Measurements from ENCODE around the gene STAB1.

STAB1 gene

DNA sequence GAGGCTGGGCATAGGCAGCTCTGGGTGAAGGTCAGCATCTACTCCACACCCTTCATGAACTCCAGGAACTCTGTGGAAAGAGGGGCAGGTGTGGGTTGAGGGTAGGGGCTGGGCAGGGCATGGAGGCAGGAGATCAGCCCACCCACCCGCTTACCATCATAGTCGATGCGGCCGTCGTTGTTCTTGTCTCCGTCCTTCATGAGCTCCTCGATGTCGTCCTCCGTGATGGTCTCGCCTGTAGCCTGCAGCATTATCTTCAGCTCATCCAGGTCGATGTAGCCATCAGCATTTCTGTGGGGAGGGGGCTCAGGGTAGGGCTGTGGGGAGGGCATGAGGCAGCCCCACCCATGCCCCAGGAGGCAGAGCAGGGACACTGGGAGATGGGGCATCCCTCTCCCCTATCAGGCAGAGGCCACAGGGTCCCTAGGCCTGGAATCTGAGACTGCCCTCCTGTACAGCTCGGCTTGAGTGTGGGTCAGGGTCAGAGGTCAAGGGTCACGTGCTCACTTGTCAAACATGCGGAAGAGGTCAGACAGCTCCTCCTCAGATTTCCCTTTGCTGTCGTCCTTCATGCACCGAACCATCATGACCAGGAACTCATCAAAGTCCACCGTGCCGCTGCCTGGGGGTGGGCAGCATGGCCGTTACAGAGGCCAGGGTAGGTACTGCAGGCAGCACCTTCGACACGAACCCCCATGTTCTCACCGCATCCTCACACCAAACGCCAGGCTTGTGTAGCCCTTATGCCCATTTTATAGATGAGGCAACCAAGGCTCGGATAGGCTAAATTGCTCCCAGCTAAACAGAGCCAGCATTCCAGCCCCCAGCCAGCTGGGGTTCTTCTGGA lies 43.7 kb upstream of the STAB1 start:
- H3K9me3 ChIP-seq (ENCODE audit: insufficient read depth, low read depth, low read length): no peaks in the 10 kb centered on the region
- no peaks in the 10 kb centered on the region for H3K9me2 ChIP-seq (replicated peaks; ENCODE audit: low read depth, low read length)
- no peak overlapping the region for H3K4me2 ChIP-seq (ENCODE audit: low read depth, low read length, poor library complexity, severe bottlenecking)
- H2AFZ ChIP-seq (ENCODE audit: low read length): no peak overlapping the region
- TF ChIP-seq EZH2phosphoT487 (IDR thresholded peaks at IDR 0.05; ENCODE audit: borderline replicate concordance) (no peak), CTCF (conservative IDR thresholded peaks at IDR 0.05; ENCODE audit: low read length) (no peak; the same call in 1 of the 2 replicates)
- no peaks in the 10 kb centered on the region for H3F3A ChIP-seq (ENCODE audit: low read depth)
- H3K27me3 ChIP-seq (ENCODE audit: insufficient read depth, low read length, poor library complexity, severe bottlenecking): peaks cover 6% of the 10 kb centered on the region
- H3K36me3 ChIP-seq (ENCODE audit: insufficient read depth, low read length): no peaks in the 10 kb centered on the region
- H3K79me2 ChIP-seq (ENCODE audit: insufficient read depth, low read length): peaks cover 16% of the 10 kb centered on the region
- H3K4me1 ChIP-seq (ENCODE audit: insufficient read depth, low read length, poor library complexity, severe bottlenecking): peaks cover 9% of the 10 kb centered on the region
- H3K4me3 ChIP-seq (ENCODE audit: low read length, poor library complexity, severe bottlenecking): no peak overlapping the region
- H4K20me1 ChIP-seq (ENCODE audit: insufficient read depth, low read length, poor library complexity, severe bottlenecking): no peaks in the 10 kb centered on the region
- no peak overlapping the region for H3K9ac ChIP-seq (ENCODE audit: low read depth, low read length, poor library complexity, severe bottlenecking)

GRCh38 chr3:52452126-52452525 lies 43.0 kb upstream of the STAB1 start:
- Histone ChIP-seq H3K79me2 (ENCODE audit: insufficient read depth, low read length) (peaks cover 23% of the 10 kb centered on the region), H4K20me1 (ENCODE audit: insufficient read depth, low read length, poor library complexity, severe bottlenecking) (peaks cover 1% of the 10 kb centered on the region), H3K4me3 (ENCODE audit: low read length, poor library complexity, severe bottlenecking) (no peak overlapping the region), H2AFZ (ENCODE audit: low read length) (no peak overlapping the region), H3K9me3 (ENCODE audit: insufficient read depth, low read depth, low read length) (no peaks in the 10 kb centered on the region), H3K9me2 (replicated peaks; ENCODE audit: low read depth, low read length) (no peaks in the 10 kb centered on the region), H3K36me3 (ENCODE audit: insufficient read depth, low read length) (no peaks in the 10 kb centered on the region), H3F3A (ENCODE audit: low read depth) (no peaks in the 10 kb centered on the region), H3K4me2 (ENCODE audit: low read depth, low read length, poor library complexity, severe bottlenecking) (no peak overlapping the region), H3K9ac (ENCODE audit: low read depth, low read length, poor library complexity, severe bottlenecking) (no peak overlapping the region), H3K4me1 (ENCODE audit: insufficient read depth, low read length, poor library complexity, severe bottlenecking) (peaks cover 15% of the 10 kb centered on the region), H3K27me3 (ENCODE audit: insufficient read depth, low read length, poor library complexity, severe bottlenecking) (peaks cover 6% of the 10 kb centered on the region)
- TF ChIP-seq EZH2phosphoT487 (IDR thresholded peaks at IDR 0.05; ENCODE audit: borderline replicate concordance): no peak

GRCh38 chr3:52452570-52453221 lies 42.4 kb upstream of the STAB1 start:
- H3K9ac ChIP-seq (ENCODE audit: low read depth, low read length, poor library complexity, severe bottlenecking): no peak overlapping the region
- no peaks in the 10 kb centered on the region; the same call in 1 of the 2 replicates for H3K36me3 ChIP-seq (ENCODE audit: insufficient read depth, low read length)
- peaks cover 28% of the 10 kb centered on the region for H3K79me2 ChIP-seq (ENCODE audit: insufficient read depth, low read length)
- peaks cover 21% of the 10 kb centered on the region for H3K4me1 ChIP-seq (ENCODE audit: insufficient read depth, low read length, poor library complexity, severe bottlenecking)
- H3K9me3 ChIP-seq (ENCODE audit: insufficient read depth, low read depth, low read length): no peaks in the 10 kb centered on the region
- H4K20me1 ChIP-seq (ENCODE audit: insufficient read depth, low read length, poor library complexity, severe bottlenecking): peaks cover 7% of the 10 kb centered on the region
- H3K9me2 ChIP-seq (replicated peaks; ENCODE audit: low read depth, low read length): no peaks in the 10 kb centered on the region
- TF ChIP-seq CTCF (conservative IDR thresholded peaks at IDR 0.05; ENCODE audit: low read length) (no peak), EZH2phosphoT487 (IDR thresholded peaks at IDR 0.05; ENCODE audit: borderline replicate concordance) (no peak)
- H2AFZ ChIP-seq (ENCODE audit: low read length): no peak overlapping the region
- no peak overlapping the region for H3K4me3 ChIP-seq (ENCODE audit: low read length, poor library complexity, severe bottlenecking)
- peaks cover 6% of the 10 kb centered on the region for H3K27me3 ChIP-seq (ENCODE audit: insufficient read depth, low read length, poor library complexity, severe bottlenecking)
- no peaks in the 10 kb centered on the region for H3F3A ChIP-seq (ENCODE audit: low read depth)
- H3K4me2 ChIP-seq (ENCODE audit: low read depth, low read length, poor library complexity, severe bottlenecking): no peak overlapping the region

Data from Loucy (cell line).